ENCODE results near the gene DNAJB7. TPM values are rescaled to one million over a fixed set of nuclear protein-coding genes. Genes with fewer than 3 reads are reported as not detected.

The DNAJB7 gene
- total RNA-seq = under 0.01 TPM in 1 of 2 replicates, not detected in the other

DNA sequence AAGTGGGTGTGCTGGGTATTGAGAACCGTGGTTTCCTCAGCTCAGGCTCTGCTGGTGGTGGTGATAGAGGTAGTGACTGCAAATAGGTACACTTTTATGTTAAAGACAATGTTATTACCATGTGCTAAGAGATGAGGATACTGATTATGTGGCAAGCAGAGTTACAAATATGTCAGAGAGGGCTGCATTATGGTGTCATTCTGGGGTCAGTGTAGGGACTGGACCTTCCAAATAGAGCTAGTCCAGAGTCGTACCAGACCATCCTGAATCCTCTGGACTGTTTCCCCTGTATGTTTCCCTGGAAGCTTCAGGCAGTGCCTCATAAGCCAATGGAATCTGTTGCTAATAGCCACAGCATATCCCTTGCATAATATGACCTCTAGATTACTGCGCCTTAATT, at the start of gene DNAJB7:
DNAJB7 (minus strand) TSS at position 101 of the 400 bp plus-strand sequence. CDS start 119 bp downstream, outside the sequence.

DNA sequence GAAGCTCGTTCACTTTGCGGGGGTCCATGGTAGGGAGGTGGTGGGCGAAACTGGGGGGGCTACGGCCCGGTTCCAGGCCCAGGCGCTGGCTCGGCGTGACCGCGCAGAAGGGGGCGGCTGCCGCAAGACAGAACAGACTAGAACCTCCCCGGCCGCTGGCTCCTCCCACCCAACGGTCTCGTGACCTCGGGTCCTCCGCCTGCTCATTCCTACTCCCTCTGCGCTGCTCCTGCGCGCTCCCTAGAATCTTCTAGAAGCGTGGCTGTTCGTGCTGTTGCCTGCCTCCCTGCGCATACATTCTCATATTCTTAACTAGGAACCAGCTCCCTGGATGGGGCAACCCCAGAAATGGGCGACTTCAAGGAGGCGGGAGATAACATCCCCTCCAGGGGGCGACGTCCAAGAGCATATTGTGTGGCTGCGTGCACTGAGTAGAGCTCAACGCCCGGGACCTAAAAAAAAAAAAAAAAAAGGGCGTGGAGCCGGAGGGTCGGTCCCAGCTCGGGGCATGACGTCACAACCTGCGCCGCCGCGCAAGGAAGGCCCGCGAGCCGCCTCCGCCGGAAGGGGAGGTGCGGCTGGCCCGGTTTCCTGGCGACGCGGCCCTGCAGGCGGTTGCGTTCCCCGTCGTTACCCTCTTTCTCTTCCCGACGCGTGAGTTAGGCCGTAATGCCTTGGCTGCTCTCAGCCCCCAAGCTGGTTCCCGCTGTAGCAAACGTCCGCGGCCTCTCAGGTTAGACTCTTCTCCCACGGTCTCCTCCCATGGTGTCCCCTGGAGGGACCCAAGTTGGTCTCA, 5.2 kb downstream of the DNAJB7 start, which contains the start of the genes ST13 and XPNPEP3:
ST13 (minus strand) TSS at position 127 of the 796 bp plus-strand sequence; CDS start at position 28, 99 bp downstream.
XPNPEP3 (plus strand) TSS at position 636 of the 796 bp plus-strand sequence; CDS start at position 670, 34 bp downstream.

DNA sequence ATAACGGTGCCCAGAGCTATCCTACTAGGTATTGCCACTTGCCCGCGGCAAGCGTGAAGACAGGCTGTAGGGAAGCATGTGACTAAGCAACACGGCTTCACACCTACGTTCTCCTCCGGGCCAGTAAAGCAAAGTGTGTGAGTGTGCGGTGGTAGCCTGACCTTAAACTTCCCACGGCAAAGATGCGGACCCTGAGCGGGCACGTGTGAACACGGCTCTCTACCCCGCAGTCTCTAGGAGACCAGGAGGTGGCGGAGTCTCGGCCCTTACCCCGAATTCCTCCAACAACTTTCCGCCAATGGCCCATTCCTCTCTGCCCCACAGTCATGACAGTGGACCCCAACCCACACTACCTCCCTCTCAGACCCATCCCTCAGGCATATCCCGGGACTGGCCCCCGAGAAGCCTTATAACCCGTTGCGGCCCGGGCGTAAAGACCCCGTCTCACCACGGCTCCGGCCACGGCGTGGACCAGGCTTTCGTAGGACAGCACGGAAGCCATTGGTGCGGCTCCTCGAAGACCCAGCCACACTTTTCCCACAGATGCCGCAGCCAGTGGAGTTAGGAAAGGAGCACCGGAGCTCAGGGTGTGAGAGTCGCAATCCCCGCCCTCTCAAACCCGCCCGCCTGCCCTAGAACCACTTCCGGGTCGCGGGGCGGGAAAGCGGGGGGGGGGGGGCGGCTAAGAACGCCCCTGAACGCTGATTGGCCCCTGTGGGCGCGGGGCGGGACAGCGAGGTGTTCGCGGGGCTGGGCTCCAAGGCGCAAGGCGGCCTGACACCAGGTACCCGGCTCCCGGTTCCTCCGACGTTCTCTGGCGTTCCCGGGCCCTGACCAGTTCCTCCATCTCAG, 42.9 kb downstream of the DNAJB7 start, which contains the start of gene SLC25A17:
SLC25A17 (minus strand) TSS at position 600 of the 852 bp plus-strand sequence; CDS start at position 502, 98 bp downstream.

Small RNA genes lying within 50 kb of the gene (small RNA-seq; reads per million reads assigned to genes)
- gene MIR4766 = 0.58 reads per million, percentile 37 among the genes with 10 or more reads in this experiment

Other genes with a start within 250 kb of the DNAJB7 start
- 35.3 and 41.2 TPM in 2 replicates for gene MRTFA, start 225.4 kb downstream of the DNAJB7 start, total RNA-seq
- gene MCHR1, start 182.6 kb downstream of the DNAJB7 start, total RNA-seq = 0.10 and 0.65 TPM in 2 replicates
- 16.7 and 19.7 TPM in 2 replicates for gene SLC25A17, start 42.8 kb downstream of the DNAJB7 start, total RNA-seq
- gene ST13, start 5.5 kb downstream of the DNAJB7 start, total RNA-seq = 195 and 237 TPM in 2 replicates
- 13.8 and 16.7 TPM in 2 replicates for gene XPNPEP3, start 5.0 kb downstream of the DNAJB7 start, total RNA-seq
- gene RBX1, start 89.3 kb upstream of the DNAJB7 start, total RNA-seq = 49.5 and 50.6 TPM in 2 replicates
- gene EP300, start 230.5 kb upstream of the DNAJB7 start, total RNA-seq = 62.7 and 71.9 TPM in 2 replicates